Skeletal muscle cell (primary cell): ENCODE data around the gene DOK6.
"Not testable (repeated sequence)": the region's sequence is repeated elsewhere in the genome, so short reads cannot be mapped to it uniquely, and the experiment has no call there.

ENCODE experiments used
- DNase-seq: peaks from one replicate; pipeline ENCODE4 v3.0.0-alpha.2; 2010; ENCODE audit warnings: low read depth
- H3K4me3 ChIP-seq: 2 replicates; pipeline ENCODE4 v1.5.1; 2011; ENCODE audit warnings: low read depth, mild to moderate bottlenecking, control low read depth, low read length, moderate library complexity

The DOK6 gene

DNA sequence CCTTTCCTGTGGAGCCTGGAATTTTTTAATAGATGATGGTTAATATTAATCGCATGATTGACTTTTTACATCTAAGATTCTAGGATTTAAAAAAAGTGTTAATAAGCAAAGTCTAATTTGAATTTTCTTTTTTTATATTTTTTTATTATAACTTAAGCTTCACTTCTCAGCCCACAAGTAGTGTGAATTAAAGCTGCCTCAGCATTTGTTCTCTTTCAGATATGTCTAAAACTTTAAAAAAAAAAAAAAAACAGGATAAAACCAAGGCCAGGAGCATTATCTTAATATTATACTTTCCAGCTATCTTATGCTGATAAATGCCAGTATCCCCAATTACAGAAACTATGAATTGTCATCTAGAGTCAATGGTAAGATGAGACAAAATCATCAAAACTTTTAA, 437.3 kb downstream of the DOK6 start:
- DNase-seq: no peak
- H3K4me3 ChIP-seq: no peak overlapping the region

DNA sequence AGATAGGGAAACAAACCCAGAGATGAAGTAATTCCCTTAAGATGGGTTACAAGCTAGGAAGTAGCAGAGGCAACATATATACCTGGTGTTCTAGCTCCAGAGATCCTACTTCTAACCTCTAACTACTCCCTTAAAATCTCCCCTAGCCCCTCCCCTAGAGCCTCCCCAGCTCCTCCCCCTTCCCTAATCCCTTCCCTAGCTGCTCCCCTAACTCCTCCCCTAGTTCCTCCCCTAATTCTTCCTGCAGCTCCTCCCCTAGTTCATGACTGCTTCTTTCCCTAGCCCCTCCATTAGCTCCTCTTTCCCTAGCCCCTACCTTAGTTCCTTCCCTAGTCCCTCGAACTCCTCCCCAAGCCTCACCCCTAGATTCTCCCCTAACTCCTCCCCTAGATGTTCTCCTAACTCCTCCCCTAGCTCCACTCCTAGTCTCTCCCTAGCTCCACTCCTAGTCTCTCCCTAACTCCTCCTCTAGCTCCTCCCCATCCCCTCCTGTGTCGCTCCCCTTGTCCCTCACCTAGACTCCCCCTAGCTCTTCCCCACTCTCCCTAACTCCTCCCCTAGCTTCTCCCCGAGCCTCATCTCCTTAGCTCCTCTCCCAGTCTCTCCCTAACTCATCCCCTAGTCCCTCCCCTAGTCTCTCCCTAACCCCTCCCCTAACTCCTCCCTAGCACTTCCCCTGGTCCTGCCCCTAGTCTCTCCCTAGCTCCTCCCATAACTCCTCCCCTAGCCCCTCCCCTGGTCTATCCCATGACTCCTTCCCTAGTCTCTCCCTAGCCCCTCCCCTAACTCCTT, 438.1 kb downstream of the DOK6 start:
- no peak for DNase-seq
- no peak overlapping the region for H3K4me3 ChIP-seq

DNA sequence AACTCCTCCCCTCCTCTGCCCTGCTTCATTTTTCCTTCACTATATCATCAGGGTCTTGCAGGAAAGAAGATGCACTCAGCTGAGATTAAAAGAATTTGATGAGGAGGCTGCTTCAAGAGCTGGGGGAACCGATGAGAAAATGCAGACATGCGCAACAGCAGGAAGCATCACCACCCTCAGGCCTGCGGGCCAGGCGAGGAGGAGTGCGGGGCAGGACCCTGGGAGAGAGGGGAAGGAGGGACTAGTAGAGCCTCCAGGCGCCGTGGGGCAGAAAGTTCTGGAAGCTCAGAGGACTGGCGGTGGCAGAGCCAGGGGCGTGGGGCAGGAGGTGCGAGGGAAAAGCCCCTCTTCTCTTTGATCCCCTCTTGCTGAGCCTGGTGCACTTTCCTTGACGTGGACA, 438.8 kb downstream of the DOK6 start:
- DNase-seq: no peak

DNA sequence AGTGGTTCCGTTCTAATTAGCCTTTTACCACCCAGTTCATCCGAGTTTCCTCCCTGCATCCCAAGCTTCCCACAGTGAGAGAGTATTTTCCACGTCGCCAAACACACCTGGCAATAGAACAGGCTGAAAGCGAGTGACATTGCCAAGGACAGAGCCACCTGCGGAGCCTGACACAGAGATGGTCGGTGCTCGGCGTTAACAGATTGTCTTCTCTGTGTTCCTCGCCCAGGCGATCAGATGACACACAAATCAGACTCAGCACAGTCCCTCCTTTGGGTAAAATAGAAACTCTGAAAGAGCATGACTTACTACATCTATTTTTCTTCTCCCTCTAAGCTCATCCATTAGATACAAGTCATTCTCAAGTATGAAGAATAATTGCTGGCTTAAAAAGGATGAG, 439.3 kb downstream of the DOK6 start:
- no peak for DNase-seq
- peak overlapping the region; percentile 8 for H3K4me3 ChIP-seq

More for the DNA sequence above, 438.8 kb downstream of the DOK6 start:
- no peak overlapping the region for H3K4me3 ChIP-seq

DNA sequence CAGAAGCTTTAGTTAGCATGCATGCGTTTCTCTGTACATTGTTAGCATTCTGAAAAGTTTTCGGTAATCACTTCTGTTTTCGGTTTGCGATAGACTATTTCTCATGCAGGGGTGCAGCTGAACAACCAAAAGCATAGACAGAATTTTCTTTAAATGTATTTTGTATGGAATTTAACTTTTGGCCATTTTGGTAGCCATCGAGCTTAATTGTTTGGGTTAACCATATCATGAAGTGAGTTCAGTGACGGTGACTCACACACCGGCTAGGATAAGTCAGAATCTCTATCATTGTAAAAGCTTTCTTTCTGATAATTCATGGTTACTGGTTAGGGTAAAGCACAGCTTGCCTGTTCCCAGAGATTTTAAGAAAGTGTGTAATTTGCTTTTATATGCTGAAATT, 439.8 kb downstream of the DOK6 start:
- no peak for DNase-seq
- H3K4me3 ChIP-seq: peak overlapping the region; percentile 8

DNA sequence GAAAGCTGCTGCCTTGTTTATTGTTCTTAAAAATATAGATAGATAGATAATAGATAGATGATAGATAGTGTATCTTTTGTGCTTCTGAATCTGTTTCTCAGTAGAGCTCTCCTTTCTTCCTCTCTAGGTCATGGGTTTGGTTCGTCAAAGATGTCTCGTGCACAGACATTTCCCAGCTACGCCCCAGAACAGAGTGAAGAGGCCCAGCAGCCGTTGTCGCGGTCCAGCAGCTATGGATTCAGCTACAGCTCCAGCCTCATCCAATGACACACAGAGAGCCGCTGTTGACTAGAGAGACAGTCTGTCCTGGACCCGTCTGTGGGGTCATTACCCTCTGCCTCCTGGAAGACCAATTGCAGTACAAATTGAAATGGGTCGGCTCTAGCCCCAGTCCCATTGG, 440.4 kb downstream of the DOK6 start:
- no peak overlapping the region for H3K4me3 ChIP-seq
- DNase-seq: no peak

DNA sequence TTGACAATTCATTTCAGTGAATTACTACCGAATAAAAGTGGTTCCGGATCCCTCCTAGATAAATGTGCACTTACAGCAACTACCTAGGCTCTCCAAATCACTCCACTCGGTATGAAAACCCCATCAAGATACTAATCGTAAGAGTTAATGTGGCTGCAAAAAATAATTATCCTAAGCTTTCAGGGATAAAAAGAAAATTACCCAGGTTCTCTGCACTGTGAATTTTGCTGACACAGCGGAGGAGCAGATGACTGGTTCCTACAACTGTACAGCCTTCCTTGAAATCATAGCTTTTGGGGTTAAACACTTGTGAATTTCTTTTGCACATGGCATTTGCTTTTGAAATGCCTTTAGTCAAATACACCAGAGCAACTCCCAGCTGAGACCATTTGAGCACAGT, 442.3 kb downstream of the DOK6 start:
- no peak for DNase-seq

DNA sequence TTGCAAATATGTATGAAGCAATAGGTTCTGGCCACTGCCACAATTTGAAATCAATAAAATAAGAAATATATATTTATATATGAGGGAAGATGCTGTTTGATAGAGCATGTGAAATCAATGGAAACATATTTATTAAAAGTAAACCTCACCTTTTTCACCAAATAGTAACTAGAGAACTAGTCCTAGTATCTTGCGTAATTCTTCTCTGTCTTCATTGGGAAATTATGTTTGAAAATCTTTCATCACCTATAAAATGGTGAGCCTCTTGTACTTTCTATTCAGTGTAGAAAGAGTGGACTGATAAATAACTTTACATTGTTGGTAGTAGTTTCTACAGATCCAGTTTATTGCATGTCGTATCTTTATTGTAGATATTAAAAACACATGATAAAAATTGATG, 444.0 kb downstream of the DOK6 start:
- no peak overlapping the region for H3K4me3 ChIP-seq
- DNase-seq: no peak

More for the DNA sequence above, 442.3 kb downstream of the DOK6 start:
- no peak overlapping the region for H3K4me3 ChIP-seq

DNA sequence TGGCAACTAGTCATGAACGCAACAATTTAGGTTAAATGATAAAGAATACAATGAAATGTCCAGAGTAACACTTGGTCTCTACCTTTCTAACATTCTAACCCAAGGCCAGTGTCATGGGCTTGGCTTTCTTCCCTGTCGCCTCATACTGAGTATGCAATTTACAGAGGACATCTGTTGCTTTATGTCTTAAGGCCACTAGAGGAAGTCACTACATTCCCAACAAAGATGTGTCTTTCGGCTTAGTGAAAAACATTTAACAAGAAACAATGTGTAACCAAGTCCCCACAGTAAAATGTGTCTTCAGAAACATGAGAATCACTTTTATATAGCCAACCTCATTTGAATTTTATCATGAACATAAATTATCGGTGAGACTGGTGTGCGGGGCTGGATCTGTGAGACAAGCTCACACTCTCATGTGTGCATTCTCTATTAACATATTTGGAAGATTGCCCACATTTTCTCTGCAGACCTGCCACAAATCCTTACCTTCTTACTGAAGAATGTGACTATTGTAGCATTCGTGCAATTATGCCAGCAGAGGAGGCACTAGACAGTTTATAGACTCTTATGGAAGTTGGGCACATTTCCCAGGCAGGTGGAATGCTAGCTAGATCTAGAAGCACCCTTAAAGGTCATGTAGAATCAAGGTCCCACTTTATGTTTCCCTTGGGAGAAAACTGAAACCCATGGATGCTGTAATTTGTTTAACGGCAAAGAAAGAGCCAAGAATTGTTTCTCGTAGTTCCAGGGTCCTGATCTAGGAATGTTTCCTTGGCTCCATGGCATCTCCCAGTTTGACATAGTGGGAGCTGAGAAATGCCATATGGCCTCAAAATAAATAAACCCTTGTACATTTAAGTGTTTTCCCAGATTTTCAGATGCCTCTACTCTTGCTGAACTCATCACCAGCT, 445.2 kb downstream of the DOK6 start:
- H3K4me3 ChIP-seq: no peak overlapping the region
- DNase-seq: no peak

DNA sequence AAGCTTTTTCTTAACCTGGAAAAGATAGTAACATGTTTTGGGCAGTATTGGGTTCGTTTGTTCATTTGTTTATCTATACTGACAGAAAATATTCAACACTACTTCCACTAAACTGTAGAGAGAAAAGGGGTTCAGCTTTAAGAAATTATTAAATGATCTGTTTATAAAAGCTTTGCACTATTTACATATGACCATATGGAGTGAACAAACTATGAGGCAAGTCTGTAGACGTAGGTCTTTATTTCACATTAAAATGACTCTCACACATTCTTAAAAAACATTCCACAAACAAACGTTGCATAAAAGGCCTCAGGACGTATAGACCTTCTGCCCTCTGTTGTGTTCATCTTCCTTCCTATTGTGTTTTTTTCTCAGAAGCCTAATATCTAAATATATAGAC, 452.4 kb downstream of the DOK6 start:
- H3K4me3 ChIP-seq: no peak overlapping the region
- no peak for DNase-seq

DNA sequence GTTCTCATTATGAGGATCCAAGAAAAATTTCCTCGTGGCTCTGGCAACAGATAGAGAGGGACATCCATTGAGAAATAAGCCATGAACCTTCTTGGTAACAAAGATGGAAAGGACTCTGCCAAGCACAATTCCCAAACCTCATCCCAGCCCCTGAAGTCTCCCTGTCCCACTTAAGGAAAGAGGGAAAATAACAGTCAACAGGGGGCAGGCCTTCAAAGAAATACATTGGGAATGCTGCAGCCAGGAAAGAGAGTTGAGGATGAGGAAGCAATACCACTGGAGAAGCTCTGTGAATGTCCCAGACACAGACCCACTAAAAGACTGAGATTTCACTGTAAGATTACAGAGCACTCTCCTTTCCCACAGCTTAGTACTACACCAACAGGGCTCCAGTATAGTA, 453.8 kb downstream of the DOK6 start:
- no peak for DNase-seq
- H3K4me3 ChIP-seq: no peak overlapping the region

DNA sequence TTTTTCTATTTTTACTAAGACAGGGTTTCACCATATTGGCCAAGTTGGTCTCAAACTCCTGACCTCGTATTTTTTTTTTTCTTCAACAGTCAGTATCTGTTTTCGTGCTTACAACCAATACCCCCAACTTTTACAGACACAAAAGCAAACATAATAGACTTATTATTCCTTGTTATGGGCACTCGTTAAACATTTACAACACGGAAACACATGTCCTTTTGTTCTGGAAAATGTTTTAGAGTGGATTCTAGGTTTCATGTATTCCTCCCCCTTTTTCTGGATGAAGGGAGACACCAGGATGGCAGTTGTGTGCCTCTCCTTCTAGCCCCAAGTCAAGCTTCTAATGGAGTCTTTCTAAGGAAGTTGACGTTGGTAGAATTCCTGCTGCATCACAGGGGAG, 458.2 kb downstream of the DOK6 start:
- H3K4me3 ChIP-seq: no peak overlapping the region
- DNase-seq: no peak

DNA sequence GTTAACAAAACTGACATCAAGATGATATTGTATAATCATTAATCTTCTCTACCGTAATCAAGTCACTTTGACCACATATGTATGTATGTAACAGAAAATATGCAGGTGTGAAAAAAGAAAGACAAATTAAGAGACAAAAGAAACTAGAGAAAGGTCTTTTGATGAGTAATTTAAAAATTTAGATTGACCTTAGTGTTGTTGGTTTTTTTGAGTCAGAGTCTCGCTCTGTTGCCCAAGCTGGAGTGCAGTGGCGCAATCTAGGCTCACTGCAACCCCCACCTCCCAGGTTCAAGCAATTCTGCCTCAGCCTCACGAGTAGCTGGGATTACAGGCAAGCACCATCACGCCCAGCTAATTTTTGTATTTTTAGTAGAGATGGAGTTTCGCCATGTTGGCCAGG, 464.1 kb downstream of the DOK6 start:
- H3K4me3 ChIP-seq, DNase-seq: not testable (repeated sequence)

DNA sequence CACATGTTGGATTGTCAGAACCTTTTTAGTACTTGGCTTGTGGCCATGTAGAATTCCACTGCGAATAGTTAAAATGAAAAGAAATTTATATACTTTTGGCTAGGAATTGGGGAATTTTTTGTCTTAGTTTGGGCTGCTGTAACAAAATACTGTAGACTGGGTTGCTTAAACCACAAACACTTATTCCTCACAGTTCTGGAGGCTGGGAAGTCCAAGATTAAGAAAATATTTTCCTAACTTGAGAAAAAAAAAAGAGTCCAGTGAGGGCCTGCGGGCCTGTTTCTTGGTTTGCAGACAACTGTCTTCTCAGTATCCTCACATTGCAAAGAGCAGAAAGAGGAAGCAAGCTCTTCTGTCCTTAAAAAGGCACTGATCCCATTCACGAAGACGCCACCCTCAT, 465.1 kb downstream of the DOK6 start:
- no peak for DNase-seq

DNA sequence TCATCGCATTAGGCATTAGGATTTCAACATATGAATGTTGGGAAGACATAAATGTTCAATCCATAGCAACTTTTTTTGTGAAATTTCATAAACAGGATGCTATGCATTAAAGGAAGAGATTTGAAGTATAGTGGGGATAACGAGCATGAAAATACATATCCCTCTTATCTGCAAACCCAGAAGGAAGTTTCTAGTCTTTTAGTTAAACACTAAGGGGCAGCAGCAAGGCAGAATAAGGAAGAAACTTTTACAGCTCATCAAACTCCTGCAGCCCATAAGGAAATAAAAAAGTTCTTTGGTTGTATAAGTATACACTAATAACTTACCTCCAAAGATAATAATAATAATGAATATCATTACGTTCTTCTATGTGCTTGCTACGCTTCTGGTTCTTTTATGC, 465.5 kb downstream of the DOK6 start:
- no peak overlapping the region for H3K4me3 ChIP-seq

More for the DNA sequence above, 465.1 kb downstream of the DOK6 start:
- no peak overlapping the region for H3K4me3 ChIP-seq

DNA sequence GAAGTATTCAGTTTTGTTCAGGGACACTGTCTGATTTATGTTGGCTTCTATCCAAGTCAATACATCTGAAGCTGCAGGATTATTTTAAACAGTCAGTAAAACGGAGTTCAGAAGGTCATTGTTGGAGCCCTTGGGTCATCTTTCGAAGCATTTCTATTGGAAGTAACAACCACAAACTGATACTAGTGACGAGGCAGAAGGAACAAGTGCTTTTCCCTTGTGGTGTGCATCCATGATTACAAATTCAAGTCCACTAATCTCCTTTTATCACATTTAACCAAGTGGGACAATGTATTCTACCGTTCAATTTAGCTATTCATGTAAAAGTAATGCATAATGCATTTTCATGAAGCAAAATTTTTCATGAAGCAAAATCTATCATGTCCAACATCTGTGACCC, 470.0 kb downstream of the DOK6 start:
- DNase-seq: no peak
- no peak overlapping the region for H3K4me3 ChIP-seq

More for the DNA sequence above, 465.5 kb downstream of the DOK6 start:
- no peak for DNase-seq

DNA sequence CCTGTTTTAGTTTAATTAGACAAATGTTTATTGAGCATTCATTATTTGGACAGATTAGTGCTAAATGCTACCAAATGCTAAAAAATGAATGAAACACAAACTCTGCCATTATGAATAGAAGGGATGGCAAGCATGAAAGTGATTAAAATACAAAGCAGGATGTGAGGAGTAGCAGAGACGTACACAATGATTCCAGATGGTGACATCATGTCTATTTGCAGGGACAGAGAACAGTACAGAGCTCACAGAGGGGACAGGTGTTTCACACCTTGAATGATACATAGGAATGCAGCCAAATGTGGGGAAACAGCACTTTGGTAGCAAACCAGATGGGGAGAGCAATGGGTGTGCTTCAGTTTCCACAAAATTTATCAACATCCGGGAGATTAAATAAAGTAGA, 470.7 kb downstream of the DOK6 start:
- no peak for DNase-seq
- no peak overlapping the region for H3K4me3 ChIP-seq

DNA sequence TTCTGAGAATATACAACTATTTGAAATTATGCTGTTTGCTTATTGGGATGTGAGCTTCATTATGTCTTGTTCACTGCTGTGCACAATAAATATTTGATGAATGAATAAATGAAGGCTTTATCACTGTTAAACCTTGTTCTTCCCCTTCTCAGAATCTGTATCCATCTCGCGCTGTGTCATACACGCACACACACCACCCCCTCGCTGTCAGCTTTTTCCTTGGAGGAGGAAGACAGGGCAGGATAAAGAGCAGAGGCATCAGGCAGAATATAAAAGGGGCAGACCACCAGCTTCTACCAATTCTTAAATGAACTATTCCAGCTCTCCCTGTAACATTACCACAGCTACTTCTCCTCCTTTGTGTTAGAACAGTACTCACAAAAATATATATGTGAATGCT, 472.0 kb downstream of the DOK6 start:
- DNase-seq: no peak
- no peak overlapping the region for H3K4me3 ChIP-seq

DNA sequence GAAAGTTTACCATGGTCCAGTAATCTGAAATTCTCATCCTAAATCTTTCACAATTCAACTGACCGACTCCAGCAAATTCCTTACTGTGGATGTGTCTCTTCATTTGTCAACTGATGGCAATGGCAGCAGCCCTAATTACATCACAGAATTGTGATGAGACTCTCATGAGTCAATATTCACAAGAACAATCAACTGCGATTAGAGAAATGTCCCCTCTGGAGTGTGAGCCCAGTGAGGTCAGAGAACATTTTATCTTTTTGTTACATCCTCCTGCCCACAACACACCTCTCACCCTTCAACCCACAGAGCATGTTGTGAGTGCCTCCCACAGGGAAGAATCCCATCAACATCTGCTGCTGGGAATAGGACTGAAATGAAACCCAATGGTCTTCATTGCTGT, 473.4 kb downstream of the DOK6 start:
- H3K4me3 ChIP-seq: no peak overlapping the region
- DNase-seq: no peak

DNA sequence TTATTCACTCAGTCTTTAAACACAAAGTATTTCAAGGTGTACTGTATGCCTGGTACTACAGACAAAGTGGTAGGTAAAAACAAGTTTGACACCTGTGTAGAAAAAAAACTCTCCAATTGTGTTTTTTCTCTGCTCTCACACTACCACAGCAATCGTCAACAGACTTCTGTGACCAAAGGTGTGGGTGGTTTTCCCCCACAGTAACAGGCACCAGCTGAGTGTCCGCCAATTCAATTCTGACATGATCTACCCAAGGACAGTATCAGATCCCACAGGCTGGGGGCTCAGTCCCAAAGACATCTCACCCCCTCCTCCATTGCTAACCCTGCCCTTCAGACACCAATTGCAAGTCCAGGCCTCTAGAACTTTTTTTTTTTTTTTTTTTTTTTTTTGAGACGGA, 475.8 kb downstream of the DOK6 start:
- H3K4me3 ChIP-seq: no peak overlapping the region
- no peak for DNase-seq
